ENCODE measurements around the gene GSTO2.

GSTO2 gene

DNA sequence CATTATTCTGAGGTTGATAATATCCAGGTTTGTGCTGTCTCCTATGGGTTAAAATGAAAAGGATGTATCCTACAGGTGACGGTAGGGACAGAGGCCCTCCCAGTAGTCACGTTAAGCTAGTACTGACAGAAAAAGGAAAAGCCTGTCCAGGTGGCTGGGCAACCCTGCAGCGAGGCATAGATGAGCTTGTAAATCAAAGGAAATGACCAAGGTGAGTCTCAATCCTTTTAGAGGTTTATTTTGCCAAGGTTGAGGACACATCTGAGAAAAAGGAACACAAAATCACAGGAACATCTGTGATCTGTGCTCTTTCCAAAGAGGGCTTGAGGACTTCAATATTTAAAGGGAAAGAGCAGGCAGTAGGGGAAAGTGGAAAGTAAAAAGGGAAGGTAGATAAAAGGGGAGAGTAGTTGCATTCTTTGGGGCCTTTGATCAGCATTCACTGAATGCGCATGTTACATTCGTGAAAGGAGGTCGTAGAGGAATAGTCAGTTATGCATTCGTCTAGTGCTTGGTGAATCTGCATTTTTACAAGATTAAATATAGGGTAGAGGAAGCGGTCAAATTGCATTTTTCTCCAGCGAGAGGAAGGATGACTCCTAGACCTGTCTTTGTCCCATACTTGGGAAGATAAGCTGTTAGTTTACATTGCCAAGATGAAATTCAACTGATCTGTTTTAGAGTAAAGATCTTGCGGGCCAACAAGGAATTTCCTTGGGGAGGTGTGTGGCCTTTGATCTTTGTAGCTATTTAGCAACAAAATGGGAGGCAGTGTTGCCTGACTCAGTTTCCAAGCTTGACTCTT, 15.2 kb upstream of the GSTO2 start:
- peak; percentile 42 for DNase-seq (ENCODE audit: low read depth)

- DNase-seq (ENCODE audit: low read depth): peak; percentile 87
Measured at GRCh38 chr10:104254493-104255310, 14.3 kb upstream of the GSTO2 start, which contains the start of gene GSTO1. Gene GSTO1, plus strand, starts transcription at chr10:104254892. Its CDS starts 37 bp downstream, at chr10:104254929.

GRCh38 chr10:104255311-104255981, 13.5 kb upstream of the GSTO2 start:
- DNase-seq (ENCODE audit: low read depth): peak; percentile 94

DNA sequence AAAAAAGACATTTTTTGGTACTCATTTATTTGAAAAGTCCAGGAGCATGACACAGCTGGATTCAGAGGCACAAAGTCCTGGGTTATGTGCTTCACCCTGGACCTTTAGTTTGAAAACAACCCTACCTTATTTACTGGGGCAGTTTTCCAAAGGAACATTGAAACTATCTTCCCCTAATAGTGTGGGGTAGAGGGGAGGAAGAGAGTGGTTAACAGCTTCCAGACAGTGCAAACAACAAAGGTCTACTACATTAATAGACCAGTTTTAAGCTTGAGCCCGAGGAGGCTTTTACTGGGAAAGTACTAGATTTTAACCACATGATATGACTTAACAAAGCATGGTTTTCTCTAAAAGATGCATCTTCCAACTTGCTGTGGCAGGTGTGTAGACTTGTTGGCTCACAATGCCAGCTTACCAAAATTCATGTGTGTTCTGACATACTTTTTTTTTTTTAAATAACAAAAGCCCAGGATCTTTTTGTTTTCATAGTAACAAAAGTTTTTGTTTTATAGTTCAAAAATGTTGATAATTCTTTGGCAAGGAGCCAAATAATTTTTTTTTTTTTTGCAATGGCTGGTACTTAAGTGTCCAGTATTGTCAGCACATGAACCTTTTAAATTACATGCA, 12.5 kb upstream of the GSTO2 start:
- peak; percentile 39 for DNase-seq (ENCODE audit: low read depth)

- peak; percentile 37 for DNase-seq (ENCODE audit: low read depth)
Measured at GRCh38 chr10:104257235-104257634, 11.7 kb upstream of the GSTO2 start.

DNA sequence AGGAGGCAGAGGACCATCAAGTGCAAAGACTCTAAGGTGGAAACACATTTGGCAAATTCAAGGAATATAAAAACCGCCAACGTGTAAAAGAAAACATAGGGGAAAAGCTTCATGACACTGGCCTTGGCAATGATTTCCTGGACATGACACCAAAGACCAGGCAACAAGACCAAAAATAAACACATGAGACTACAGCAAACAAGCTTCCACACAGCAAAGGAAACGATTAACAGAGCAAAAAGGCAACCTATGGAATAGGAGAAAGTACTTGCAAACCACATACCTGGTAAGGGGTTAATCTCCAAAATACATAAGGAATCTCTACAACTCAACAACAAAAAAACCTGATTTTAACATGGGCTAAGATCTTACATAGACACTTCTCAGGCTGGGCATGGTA, 10.8 kb upstream of the GSTO2 start:
- DNase-seq (ENCODE audit: low read depth): no peak

DNA sequence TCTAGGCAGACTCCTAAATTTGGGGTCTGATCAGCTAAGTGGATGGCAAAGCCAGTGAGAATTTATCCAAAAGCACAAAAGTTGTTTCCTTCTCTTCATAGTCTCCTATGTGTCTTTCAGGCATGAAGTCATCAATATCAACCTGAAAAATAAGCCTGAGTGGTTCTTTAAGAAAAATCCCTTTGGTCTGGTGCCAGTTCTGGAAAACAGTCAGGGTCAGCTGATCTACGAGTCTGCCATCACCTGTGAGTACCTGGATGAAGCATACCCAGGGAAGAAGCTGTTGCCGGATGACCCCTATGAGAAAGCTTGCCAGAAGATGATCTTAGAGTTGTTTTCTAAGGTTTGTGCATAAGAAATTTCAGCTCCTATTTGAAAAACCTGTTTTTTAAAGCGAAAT, 9.5 kb upstream of the GSTO2 start:
- DNase-seq (ENCODE audit: low read depth): no peak

GRCh38 chr10:104259999-104260774, 8.8 kb upstream of the GSTO2 start:
- peak; percentile 41 for DNase-seq (ENCODE audit: low read depth)

GRCh38 chr10:104260775-104261115, 8.2 kb upstream of the GSTO2 start:
- peak; percentile 84 for DNase-seq (ENCODE audit: low read depth)

DNA sequence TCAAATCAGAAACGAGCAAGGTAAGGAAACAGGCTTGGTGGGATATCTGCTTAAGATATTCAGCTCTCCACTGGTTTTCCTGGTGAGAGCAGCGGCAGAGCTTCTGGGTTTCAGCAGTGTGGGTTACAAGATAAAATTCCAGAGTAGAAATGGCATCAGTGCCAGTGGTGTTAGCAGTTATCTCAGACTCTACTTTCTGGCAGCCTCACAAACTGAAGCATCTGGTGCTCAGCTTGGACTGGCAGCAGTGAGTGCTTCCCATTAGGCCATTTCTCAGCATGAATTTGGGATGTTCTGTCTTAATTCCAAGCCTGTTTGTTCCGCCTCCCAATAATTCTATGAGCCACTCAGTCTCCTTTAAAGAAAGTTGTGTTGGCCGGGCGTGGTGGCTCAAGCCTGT, 6.9 kb upstream of the GSTO2 start:
- DNase-seq (ENCODE audit: low read depth): no peak

DNA sequence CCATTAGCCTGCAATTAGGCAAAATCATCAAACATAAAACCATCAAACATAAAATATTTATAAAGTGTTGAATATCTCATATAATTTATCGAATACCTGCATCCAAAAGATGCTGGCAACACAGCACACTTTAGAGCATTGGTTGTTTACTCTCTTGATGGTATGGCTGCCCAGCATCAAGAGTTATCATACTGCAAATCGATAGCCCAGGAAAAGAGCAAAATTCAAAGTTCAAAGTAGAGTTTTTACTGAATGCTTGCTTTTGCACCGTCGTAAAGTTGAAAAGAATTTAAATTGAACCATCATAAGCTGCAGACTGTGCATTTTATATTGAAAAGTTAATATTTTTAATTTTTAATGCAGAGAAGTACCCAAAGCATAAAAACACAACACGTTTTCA, 4.2 kb upstream of the GSTO2 start:
- no peak for DNase-seq (ENCODE audit: low read depth)

DNA sequence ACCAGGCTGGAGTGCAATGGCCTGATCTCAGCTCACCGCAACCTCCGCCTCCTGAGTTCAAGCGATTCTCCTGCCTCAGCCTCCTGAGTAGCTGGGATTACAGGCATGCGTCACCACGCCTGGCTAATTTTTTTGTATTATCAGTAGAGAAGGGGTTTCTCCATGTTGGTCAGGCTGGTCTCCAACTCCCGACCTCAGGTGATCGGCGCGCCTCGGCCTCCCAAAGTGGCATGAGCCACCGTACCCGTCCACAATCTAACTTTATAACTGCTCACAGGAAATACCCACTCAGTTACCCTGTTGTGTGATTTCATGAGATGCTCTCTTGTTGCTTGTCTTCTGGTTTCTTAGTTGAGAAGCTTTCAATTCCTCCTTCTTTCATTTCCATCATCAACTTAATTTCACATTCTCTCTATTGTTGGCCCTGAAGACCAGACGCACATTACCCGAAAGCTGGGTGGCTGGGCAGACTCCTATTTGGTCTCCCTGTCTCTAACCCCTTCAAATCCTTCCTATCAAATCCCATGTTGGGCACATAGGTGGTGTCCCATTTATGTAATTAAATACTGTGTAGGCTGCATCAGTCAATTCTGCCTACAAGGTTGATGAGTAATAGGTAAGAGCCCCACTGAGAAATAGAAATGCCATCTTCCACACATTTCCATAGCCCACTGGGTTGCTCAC, 1.1 kb upstream of the GSTO2 start:
- DNase-seq (ENCODE audit: low read depth): no peak

DNA sequence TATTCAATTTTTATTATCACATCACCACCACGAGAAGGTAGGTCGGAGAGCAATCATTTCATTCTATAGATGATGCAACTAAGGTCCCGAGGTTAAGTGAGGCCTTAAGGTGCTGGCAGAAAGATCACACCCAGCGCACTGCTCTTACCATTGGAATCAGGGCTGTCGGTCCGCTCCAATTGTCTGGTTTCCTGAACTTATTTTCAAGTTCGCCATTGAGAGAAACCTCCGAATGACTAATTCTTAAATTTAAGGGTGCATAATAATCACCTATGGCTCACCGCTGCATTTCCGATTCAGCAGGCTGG, 625 bp upstream of the GSTO2 start:
- no peak for DNase-seq (ENCODE audit: low read depth)

GRCh38 chr10:104273286-104273685, 4.3 kb downstream of the GSTO2 start:
- DNase-seq (ENCODE audit: low read depth): peak; percentile 58

- DNase-seq (ENCODE audit: low read depth): no peak
Measured at GRCh38 chr10:104273899-104274575, 5.1 kb downstream of the GSTO2 start.

GRCh38 chr10:104274762-104275721, 6.1 kb downstream of the GSTO2 start:
- DNase-seq (ENCODE audit: low read depth): peak; percentile 48

GRCh38 chr10:104276192-104276591, 7.2 kb downstream of the GSTO2 start:
- DNase-seq (ENCODE audit: low read depth): no peak

DNA sequence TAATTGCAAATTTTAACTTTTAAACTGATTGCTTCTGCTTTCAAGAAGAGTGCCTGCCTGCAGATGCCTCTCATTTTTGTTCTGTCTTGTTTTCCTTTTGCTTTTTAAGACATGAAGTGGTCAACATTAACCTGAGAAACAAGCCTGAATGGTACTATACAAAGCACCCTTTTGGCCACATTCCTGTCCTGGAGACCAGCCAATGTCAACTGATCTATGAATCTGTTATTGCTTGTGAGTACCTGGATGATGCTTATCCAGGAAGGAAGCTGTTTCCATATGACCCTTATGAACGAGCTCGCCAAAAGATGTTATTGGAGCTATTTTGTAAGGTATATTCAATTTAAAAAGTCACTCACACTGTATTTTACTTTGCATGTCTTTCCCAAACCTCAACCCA, 8.8 kb downstream of the GSTO2 start:
- no peak for DNase-seq (ENCODE audit: low read depth)

GRCh38 chr10:104279550-104280259, 10.7 kb downstream of the GSTO2 start:
- no peak for DNase-seq (ENCODE audit: low read depth)
